ENCODE data around the gene NBEAL1.
"Not testable (repeated sequence)": the region's sequence is repeated elsewhere in the genome, so short reads cannot be mapped to it uniquely, and the experiment has no call there.

NBEAL1 gene

GRCh38 chr2:203237346-203238238 is 222.9 kb downstream of the NBEAL1 start:
- no peak for DNase-seq (ENCODE audit: low spot score)

- DNase-seq (ENCODE audit: low spot score): no peak
These were observed 223.6 kb downstream of the NBEAL1 start for GRCh38 chr2:203238292-203238703.

DNA sequence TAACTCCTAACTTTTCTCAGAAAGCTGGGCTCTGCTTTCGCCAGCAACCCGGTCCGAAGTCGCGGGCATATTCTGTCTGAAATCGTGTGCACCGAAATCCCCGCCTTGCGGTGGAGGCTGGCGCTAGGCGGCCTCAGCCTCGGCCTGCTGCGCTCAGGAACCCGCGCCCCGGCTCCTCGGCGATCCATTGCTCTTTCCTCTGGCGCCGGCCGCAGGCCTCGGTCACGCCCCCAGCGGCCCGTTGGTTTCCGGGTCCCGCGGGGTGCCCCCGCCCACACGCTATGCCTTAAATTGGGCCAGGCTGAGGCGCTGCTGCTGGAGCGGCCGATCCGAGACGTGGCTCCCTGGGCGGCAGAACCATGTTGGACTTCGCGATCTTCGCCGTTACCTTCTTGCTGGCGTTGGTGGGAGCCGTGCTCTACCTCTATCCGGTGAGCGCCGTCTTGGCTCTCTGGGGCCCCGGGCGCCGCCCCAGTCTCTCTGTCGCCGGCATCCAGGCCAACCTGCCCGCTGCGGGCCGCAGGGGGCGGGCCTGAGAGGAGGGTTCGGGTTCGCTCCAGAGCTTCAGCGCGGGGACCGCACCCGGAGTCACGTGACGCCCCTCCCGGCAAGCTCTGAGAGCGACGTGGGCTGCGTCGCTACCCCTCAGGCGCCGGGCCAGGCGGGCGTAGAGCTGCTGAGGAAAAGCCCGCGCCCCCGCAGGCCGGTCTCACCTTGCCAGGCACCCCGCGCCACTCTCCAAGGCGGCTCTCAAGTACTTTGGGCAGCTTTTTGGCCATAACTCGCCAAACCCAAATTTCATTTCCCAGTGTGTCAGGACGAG is 224.2 kb downstream of the NBEAL1 start, which contains the start of gene CYP20A1:
TSS of gene CYP20A1 (plus strand) at position 315 of the 823 bp plus-strand sequence. CDS start at position 360, 45 bp downstream.
- DNase-seq (ENCODE audit: low spot score): peak; percentile 94

DNA sequence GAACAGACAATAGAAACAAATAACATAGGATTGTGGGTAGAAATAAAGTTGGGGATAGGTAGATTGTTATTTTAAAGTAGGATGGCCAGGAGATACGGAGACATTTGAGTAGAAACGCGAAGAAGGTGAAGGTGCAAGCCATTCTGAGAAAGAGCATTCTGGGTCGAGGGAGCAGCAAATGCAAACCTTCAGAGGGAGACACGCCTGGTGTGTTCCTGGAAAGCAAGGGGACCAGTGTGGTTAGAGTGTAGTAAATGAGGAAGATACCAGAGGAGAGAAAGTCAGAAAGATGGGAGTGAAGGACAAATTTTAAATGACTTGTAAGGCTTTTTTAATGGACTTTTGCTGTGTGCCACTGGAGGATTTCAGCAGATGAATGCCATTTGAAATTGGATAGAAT is 225.8 kb downstream of the NBEAL1 start:
- DNase-seq (ENCODE audit: low spot score): no peak

DNA sequence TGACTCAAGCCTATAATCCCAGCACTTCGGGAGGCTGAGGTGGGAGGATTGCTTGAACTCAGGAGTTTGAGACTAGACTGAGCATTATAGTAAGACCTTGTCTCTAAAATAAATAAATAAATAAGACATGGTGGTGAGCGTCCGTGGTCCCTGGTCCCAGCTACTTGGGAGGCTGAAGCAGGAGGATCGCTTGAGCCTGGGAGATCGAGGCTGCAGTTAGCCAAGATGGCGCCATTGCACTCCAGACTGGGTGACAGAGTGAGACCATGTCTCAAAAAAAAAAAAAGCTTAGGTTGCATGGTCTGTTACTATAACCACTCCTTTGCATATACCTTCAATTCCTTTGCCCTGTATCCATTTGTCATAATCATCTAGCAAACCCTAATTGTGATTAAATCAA is 227.8 kb downstream of the NBEAL1 start:
- no peak for DNase-seq (ENCODE audit: low spot score)

DNA sequence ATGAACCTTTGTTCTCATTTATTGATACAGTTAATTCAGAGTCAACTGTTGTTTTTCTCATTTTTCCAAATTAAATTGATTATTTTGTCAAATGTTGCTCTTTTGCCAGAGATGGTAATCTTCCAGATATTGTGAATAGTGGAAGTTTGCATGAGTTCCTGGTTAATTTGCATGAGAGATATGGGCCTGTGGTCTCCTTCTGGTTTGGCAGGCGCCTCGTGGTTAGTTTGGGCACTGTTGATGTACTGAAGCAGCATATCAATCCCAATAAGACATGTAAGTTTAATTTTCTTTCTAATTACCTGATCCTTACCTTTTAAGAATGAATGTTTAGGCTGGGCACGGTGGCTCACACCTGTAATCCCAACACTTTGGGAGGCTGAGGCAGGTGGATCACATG is 232.0 kb downstream of the NBEAL1 start:
- no peak for DNase-seq (ENCODE audit: low spot score)

- no peak for DNase-seq (ENCODE audit: low spot score)
These were observed 238.1 kb downstream of the NBEAL1 start for GRCh38 chr2:203252818-203253217.

DNA sequence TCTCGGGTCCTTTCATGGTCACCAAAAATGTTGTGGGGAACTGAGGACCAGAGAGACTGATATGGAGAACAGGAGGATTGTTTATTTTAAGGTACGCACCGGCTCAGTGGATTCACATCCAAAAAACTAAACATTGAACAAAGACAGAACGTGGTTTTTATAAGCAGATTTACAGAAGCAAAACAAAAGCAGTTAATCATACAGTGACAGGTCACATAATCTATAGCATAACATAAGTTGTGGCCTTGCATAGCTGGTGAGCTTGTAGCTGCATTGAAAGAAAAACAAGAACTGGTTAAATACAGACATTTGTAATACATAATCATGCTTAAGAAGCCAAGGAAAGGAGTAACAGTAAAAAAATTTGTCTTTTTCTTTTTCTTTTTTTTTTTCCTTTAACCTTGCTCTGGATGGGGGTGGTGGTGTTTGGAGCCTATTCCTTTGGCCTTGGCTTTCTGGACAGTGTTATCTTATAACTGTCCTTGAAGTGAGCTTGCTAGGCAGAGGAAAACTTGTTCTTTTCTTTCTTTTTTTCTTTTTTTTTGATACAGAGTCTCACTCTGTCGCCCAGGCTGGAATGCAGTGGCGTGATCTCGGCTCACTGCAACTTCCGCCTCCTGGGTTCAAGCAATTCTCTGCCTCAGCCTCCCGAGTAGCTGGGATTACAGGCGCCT is 238.9 kb downstream of the NBEAL1 start:
- DNase-seq (ENCODE audit: low spot score): not testable (repeated sequence)

DNA sequence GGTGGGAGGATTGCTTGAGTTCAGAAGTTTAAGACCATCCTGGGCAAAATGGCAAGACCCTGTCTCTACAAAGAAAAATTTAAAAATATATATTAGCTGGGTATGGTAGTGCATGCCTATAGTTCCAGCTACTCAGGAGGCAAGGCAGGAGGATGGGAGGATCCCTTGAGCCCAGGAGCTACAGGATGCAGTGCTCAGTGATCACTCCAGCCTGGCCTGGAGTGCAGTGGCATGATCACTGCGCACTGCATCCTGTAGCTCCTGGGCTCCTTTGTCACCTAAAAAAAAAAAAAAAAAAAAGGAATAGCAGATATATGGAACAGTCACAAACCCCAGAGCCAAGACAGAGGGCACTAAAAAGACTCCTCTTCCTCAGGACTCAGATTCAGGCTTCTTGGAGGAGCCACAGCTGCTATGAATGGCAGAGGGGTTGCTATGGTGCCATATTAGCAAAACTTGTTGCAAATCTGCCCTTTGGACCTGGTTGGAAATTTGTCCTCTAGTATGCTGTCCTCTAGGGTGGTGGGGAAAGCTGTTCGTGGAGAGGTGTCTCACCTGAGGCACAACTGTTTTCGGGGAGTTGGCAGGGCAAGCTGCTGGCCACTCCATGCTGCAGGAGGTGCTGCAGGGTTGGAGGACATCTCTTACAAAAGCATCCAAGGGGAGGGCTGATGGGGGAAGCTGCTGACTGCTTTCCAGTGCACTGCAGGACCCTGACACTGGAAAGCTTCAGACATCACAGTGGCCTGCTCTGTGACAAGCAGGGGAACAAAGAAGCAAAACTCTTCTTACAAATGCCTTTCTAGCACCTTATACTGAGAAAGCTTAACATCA is 246.9 kb downstream of the NBEAL1 start:
- no peak for DNase-seq (ENCODE audit: low spot score)

Measured in Ammon's horn (tissue), 1 donor.